Measurements from ENCODE around the gene AGXT. TPM values are rescaled to one million over a fixed set of nuclear protein-coding genes. Genes with fewer than 3 reads are reported as not detected.

AGXT gene
- total RNA-seq, 1 experiment from 2014 or later = not detected

DNA sequence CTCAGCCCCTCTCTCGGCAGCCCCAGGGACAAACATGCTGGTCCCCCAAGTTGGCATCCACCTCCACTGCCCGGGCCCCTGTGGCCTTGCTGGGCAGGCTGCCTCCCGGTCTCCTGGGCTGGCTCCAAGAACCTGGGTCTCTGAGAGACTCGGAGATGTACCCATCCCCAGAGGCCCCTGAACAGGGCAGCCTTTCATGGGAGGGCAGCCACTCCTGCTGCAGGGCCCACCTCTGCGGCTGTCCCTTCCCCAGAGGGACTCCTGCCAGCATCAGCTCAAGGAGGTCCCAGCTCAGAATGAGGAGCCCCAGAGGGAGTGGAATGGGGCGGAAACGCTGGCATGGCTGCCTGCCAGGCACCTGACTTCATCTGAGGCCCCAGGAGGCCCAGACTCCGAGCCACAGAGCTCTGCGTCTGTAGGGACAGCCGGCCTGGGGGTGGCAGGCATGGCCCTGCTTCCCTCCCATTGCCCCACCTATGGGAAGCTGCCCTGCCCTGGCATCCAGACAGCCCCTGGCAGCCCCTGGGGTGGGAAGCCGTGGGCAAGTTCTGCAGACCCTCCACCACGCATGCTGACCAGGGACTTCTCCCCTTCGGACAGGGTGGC lies 36.7 kb downstream of the AGXT start:
- Mint-ChIP-seq H3K27me3 (ENCODE audit: unreplicated experiment) (peaks cover 56% of the 10 kb centered on the region), H3K4me1 (ENCODE audit: low read depth, unreplicated experiment) (peaks cover 10% of the 10 kb centered on the region), H3K27ac (ENCODE audit: unreplicated experiment) (no peak overlapping the region), H3K4me3 (ENCODE audit: low read depth, unreplicated experiment) (no peak overlapping the region), H3K36me3 (ENCODE audit: insufficient read depth, unreplicated experiment) (no peaks in the 10 kb centered on the region), H3K9me3 (ENCODE audit: low read depth, unreplicated experiment) (no peaks in the 10 kb centered on the region)
- TF ChIP-seq, protein P1, sequence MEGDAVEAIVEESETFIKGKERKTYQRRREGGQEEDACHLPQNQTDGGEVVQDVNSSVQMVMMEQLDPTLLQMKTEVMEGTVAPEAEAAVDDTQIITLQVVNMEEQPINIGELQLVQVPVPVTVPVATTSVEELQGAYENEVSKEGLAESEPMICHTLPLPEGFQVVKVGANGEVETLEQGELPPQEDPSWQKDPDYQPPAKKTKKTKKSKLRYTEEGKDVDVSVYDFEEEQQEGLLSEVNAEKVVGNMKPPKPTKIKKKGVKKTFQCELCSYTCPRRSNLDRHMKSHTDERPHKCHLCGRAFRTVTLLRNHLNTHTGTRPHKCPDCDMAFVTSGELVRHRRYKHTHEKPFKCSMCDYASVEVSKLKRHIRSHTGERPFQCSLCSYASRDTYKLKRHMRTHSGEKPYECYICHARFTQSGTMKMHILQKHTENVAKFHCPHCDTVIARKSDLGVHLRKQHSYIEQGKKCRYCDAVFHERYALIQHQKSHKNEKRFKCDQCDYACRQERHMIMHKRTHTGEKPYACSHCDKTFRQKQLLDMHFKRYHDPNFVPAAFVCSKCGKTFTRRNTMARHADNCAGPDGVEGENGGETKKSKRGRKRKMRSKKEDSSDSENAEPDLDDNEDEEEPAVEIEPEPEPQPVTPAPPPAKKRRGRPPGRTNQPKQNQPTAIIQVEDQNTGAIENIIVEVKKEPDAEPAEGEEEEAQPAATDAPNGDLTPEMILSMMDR (IDR thresholded peaks at IDR 0.05; ENCODE audit: unreplicated experiment) = no peak
- peak; percentile 69 for DNase-seq
- CTCF ChIA-PET = interaction anchor here (1.0 to 1.1 kb wide), 2 partner anchors 9 kb away, joined by 3 to 8 read pairs; partner anchors contain the start of gene MAB21L4
- BruUV-seq (replicated peaks) = no TSS peak
- intact Hi-C loops (cut with micrococcal nuclease; ENCODE audit: unreplicated experiment) = no loop called here

DNA sequence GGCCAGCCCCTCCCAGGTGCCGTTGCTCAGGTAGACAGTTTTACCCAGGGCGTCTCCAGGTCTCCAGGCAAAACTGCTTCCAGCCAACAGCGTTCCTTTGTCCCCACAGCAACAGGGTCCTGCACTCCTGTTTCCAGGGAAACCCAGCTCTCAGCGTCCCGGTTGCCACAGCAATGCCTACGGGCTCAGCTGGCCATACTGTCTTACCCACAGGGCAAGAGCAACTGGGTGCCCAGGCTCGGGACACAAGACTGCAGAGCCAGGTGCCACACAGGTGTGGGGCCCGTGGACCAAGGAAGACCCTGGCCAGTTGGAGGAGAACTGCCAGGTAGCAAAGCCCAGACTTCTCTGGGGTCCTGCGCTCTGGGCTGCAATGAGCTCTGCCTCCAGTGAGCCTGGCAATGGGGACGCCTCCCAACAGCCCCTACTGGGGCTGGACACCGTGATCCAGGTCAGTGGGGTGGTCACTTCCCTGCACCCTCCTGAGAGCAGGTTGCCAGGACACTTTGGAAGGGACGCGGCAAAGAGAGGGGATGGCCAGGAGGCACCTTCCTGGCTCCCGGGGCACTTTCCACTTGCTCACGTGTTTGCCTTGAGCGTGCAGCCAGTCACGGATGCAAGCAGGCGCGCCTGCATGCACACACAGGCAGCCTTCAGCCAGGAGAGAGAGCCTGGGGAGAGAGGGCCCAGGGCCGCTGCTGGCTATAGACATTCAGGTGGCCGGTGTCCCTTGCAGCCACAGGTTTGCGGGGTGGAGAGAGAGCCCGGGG lies 37.7 kb downstream of the AGXT start, which contains the start of gene CROCC2:
Gene CROCC2 (plus strand): TSS at position 196 of the 770 bp plus-strand sequence. CDS start 178 bp downstream, at position 374.
- CTCF ChIA-PET = interaction anchor here (0.6 to 1.1 kb wide), 2 partner anchors 8 to 172 kb away, joined by 3 to 8 read pairs; no protein-coding TSS in a partner anchor
- peaks cover 66% of the 10 kb centered on the region for H3K27me3 Mint-ChIP-seq (ENCODE audit: unreplicated experiment)
- no TSS peak for BruUV-seq (replicated peaks)
- DNase-seq = no peak
- intact Hi-C loops (cut with micrococcal nuclease; ENCODE audit: unreplicated experiment) = no loop called here
- TF ChIP-seq, protein P1 (IDR thresholded peaks at IDR 0.05; ENCODE audit: unreplicated experiment) = no peak
- H3K4me3 Mint-ChIP-seq (ENCODE audit: low read depth, unreplicated experiment) = no peak within 1 kb of the TSS
- no peaks in the 10 kb centered on the region for H3K9me3 Mint-ChIP-seq (ENCODE audit: low read depth, unreplicated experiment)
- H3K36me3 Mint-ChIP-seq (ENCODE audit: insufficient read depth, unreplicated experiment) = no peaks in the 10 kb centered on the region
- peaks cover 10% of the 10 kb centered on the region for H3K4me1 Mint-ChIP-seq (ENCODE audit: low read depth, unreplicated experiment)
- no peak within 1 kb of the TSS for H3K27ac Mint-ChIP-seq (ENCODE audit: unreplicated experiment)

DNA sequence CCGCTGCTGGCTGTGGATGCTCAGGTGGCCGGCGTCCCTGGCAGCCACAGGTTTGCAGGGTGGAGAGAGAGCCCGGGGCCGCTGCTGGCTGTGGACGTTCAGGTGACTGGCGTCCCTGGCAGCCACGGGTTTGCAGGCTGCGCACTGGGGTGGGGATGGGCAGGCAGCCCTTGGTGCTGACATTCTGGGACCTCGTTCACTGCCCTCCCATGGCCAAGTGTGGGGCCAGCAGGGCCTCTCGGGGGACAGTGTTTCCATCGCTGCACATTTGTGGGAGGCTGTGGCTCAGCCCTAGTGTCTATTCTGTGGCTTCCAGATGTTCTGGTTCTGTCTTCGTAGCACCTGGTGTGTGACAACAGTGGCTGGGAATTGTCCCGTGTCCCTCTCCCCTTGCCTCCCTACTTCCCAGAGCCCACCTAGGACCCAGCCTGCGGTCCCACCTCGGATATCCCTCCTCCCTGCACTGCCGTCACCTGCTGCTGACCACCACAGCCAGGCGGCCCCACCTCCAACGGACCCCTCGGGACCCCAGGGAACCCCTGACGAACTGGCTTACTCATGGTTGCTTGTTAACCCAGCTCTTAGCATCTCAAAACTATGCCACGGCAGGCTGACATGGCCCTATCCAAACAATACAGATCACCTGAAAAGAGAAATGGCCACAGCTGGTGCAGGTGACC lies 38.4 kb downstream of the AGXT start:
- H3K36me3 Mint-ChIP-seq (ENCODE audit: insufficient read depth, unreplicated experiment) = no peaks in the 10 kb centered on the region
- no TSS peak for BruUV-seq (replicated peaks)
- H3K9me3 Mint-ChIP-seq (ENCODE audit: low read depth, unreplicated experiment) = no peaks in the 10 kb centered on the region
- intact Hi-C loops (cut with micrococcal nuclease; ENCODE audit: unreplicated experiment) = no loop called here
- H3K4me1 Mint-ChIP-seq (ENCODE audit: low read depth, unreplicated experiment) = peaks cover 8% of the 10 kb centered on the region
- no peak overlapping the region for H3K27ac Mint-ChIP-seq (ENCODE audit: unreplicated experiment)
- TF ChIP-seq, protein P1 (IDR thresholded peaks at IDR 0.05; ENCODE audit: unreplicated experiment) = no peak
- DNase-seq = no peak
- no peak overlapping the region for H3K4me3 Mint-ChIP-seq (ENCODE audit: low read depth, unreplicated experiment)
- peaks cover 68% of the 10 kb centered on the region for H3K27me3 Mint-ChIP-seq (ENCODE audit: unreplicated experiment)
- CTCF ChIA-PET = no interaction called here

DNA sequence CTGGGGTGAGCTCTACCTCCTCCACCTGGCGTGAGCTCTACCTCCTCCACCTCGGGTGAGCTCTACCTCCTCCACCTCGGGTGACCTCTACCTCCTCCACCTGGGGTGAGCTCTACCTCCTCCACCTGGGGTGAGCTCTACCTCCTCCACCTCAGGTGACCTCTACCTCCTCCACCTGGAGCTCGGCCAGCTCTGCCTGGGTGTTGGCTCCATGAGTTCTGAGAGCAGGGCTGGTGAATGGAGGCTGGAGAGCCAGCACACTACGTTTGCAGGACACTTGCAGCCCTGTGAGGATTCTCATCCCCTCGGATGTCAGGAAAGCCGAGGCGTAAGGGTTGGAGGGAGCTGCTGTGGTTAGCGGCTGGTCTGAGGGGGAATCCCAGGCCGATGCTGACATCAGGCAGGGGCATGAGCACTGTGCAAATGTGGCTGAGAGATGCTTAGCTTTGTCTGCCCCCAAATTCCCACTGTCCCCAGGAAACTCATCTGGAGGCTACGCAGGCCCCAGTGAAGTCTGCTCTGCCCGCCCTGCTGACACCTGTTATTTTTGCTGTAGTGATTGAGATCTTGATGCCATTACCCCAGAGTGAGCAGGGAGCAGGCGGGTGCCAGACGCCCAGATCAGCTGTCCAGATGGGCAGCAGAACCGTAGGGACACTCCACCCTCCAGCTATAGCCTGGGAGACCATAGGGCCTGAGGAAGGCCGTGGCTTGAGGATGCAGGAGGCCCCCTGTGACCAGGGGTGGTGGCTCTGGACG lies 40.8 kb downstream of the AGXT start:
- peaks cover 67% of the 10 kb centered on the region for H3K27me3 Mint-ChIP-seq (ENCODE audit: unreplicated experiment)
- H3K36me3 Mint-ChIP-seq (ENCODE audit: insufficient read depth, unreplicated experiment) = no peaks in the 10 kb centered on the region
- H3K4me1 Mint-ChIP-seq (ENCODE audit: low read depth, unreplicated experiment) = peaks cover 10% of the 10 kb centered on the region
- no peak overlapping the region for H3K4me3 Mint-ChIP-seq (ENCODE audit: low read depth, unreplicated experiment)
- no peak overlapping the region for H3K27ac Mint-ChIP-seq (ENCODE audit: unreplicated experiment)
- intact Hi-C loops (cut with micrococcal nuclease; ENCODE audit: unreplicated experiment) = no loop called here
- H3K9me3 Mint-ChIP-seq (ENCODE audit: low read depth, unreplicated experiment) = no peaks in the 10 kb centered on the region
- CTCF ChIA-PET = no interaction called here
- DNase-seq = no peak
- TF ChIP-seq, protein P1 (IDR thresholded peaks at IDR 0.05; ENCODE audit: unreplicated experiment) = no peak
- no TSS peak for BruUV-seq (replicated peaks)

Data from Calu3 (cell line).